GM18858 (cell line): ENCODE measurements around the gene OGFRL1.

Experiments used
- ATAC-seq: cut with Tn5 transposase; IDR thresholded peaks from one replicate; pipeline ENCODE4 v1.9.1; 2021; ENCODE audit not compliant: unreplicated experiment

Gene OGFRL1

DNA sequence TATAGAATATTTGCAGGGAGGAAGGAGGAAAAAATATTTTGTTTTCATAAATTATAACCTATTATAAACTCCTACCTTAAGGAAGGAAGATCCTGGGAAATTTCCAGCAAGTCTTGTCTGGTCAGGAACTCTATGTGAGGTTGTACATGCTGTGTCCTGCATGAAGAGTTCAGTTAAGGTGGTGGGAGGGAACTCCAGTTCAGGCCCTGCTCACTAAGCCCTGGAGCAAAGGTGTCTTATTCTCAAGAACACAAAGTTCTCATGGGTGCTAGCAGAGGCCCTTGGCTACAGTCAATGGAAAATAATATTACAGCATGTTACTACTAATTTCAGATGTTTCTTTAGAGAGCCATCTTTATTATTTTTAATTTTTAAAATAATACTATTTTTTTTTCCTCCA is 3.8 kb upstream of the OGFRL1 start:
- ATAC-seq = no peak

DNA sequence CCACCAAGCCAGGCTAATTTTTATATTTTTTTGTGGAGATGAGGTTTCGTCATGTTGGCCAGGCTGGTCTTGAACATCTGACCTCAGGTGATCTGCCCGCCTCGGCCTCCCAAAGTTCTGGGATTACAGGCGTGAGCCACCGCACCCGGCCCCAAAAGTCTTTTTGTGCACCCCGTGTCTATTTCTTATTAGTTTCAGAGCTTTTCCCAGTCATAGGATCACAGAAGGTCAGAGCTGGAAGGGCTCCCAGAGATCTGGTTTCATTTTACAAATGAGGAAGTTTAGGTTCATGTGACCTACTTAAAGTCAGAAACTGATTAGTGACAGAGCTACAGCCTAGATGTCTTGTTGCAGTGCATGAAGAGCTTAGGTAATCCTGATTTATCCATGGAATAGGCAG is 1.6 kb upstream of the OGFRL1 start:
- no peak for ATAC-seq

DNA sequence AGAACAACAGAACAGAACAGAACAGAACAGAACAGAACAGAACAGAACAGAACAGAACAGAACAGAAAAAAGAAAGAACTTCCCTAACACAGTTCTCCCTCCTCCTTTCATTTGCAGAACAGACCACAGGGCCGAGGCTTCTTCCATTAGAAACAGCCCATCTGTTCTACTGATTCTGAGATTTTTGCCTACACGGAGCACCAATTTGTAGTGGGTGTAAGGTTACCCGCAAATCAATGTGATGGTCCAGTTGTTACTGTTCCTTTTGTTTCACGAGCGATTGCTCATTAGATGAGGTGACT is 734 bp upstream of the OGFRL1 start:
- ATAC-seq = no peak

DNA sequence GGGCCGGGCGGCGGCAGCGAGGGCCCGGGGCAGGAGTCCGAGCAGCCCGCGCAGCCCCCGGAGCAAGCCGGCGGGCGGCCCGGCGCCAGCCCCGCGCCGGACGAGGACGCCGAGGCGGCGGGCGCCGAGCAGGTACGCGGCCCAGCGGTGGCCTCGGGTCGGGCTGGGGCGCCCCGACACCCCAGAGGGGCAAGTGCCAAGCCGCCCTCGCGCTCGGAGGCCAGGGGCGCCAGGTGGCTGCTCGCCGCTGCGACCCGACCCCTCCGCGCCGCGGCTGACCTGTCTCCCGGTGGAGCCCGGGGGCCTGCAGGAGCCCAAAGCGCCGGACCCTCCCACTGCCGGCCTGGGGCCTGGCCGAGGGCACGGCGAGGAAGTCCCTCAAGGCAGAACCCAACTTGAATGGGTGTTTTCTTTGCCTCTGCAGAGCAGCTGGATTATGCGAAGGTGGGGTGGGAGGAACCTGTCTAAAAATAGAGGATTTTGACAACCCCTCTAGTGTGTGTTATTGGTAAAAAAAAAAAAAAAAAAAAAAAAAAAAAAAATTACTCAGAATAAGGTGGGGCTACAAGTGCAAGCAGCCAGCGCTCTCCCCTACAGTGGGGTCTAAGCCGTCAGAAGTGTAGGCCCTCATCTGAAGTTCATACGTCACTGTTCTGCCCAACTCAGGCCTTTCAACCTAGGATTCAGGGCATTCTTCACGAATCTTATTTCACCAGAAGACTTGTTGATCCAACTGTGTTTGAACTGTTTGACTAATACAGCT is 609 bp downstream of the OGFRL1 start:
- ATAC-seq = peak; percentile 19

DNA sequence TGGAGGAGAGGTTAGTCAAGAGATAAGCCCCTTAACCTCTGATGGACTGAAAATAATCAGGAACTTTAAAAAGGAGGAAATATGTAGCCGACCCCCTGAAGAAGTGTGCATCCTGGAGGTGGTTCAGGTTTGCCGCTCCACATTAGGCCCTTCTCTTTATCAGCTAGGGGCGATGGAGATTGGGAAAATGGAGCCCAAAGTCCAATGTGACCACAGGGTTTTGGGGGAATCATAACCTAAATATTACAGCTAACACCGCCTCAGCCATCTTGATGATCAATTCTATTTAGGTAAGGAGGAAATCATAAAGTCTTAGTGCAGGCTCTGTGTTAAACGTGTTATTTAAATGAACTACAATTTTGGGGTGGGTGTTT is 1.2 kb downstream of the OGFRL1 start:
- no peak for ATAC-seq

DNA sequence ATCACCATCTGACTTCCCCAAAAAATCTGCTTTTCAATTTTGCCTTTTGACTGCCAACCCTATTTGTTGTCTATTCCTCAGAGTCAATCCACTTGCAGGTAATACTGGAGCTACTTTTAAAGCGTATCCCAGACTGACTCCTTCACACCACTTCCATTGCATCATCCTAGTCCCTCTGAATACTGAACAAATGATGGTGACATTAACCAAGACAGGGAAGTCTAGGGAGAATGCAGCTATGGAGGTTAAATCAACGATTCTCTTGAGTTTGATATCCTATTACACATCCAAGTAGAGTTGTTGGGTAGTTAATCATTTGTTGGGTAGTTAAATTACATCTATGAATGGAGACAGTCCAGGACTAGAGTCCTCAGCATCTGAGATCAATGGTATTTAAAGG is 2.0 kb downstream of the OGFRL1 start:
- no peak for ATAC-seq

DNA sequence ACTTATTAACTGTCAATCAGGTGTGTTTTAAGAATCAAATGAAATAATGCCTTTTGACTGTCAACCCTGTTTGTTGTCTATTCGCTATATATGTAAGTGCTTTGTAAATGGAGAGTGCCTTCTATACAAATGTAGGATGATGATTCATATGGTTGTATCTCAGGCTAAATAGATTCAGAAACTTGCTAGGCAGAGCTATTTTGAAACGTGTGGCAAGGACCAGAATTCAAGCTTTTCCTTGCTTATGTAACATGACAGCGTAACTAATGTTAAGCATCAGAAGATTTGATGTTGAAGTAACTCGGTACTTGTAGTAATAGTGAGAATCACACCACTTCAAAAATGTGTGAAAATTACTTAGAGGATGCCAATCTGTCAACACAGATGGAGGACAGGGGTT is 3.4 kb downstream of the OGFRL1 start:
- no peak for ATAC-seq

DNA sequence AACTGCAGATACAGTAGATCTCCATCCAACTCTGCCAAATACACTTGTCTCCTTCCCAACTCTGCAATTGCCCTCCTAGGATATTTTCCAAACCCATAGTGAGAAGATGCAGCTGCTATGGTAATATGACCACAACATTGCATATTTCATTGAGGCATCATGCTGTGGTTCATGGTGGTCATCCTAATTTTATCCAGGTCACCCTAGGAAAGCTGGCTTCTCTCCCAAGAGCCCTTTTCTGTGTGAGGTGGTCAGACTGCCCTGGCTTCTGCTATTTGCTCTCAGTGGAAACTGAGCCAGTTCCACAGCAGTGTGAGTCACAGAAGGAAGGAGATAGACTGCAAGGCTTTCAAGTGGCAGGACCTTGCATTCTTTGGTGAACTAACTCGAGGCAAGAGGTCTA is 5.5 kb downstream of the OGFRL1 start:
- no peak for ATAC-seq

DNA sequence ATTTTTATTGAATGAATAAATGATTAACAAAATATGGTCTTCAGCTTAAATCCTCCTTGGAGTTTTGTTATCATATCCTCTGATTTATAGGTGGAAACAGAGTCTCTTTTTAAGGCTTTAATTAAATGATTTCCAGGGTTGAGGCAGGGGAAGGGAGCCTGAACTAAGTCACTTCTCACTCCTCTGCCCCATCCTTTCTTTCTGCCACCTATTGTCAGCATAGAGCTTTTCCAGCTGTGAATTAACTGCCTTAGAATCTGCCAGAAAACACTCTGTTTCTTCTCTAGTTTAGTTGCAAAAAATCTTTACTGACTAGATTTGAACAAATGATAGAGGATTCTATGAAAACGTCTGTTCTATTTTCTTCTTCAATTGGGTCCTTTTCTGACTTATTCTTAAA is 9.8 kb downstream of the OGFRL1 start:
- no peak for ATAC-seq

DNA sequence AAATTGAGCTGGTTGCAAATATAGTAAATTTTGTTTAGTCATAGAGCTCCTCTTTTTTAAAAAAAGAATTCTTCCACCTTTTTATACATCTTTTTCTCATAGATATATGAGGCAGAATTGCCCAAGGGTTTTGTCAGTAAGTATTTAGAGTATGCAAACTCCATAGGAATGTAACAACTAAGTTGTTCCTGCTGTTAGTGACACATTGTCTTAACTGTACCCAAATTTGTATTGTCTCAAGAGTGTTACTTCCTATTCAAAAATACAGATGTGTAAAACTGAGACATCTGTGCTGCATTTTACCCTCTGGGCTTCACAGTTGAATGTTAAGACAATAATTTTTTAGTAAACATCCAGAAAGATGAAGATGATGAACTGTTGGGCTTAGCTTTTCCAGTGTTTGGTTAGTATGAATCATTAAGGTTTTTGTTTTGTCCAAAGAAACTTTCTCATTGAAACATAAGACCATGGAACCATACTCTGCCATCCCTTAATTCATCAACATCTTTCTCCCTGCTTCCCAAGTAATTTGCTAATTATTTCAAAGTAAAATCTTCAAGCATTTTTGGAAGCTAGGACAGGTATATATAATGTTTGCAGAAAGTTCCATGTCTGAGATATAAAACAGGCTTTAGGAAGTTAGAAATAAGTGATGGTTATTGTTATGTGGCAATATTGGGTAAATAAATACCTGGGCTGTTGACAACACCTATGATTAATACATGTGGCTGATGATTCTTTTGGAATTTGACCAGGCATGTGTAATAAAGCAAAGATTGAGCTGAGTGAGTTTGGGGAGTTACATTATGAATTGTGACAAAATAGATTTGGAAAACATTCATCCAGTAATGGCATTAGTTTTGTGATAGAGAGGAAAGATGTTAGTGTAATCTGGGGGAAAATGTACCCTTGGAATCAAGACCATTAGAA is 11.2 kb downstream of the OGFRL1 start:
- ATAC-seq = no peak

DNA sequence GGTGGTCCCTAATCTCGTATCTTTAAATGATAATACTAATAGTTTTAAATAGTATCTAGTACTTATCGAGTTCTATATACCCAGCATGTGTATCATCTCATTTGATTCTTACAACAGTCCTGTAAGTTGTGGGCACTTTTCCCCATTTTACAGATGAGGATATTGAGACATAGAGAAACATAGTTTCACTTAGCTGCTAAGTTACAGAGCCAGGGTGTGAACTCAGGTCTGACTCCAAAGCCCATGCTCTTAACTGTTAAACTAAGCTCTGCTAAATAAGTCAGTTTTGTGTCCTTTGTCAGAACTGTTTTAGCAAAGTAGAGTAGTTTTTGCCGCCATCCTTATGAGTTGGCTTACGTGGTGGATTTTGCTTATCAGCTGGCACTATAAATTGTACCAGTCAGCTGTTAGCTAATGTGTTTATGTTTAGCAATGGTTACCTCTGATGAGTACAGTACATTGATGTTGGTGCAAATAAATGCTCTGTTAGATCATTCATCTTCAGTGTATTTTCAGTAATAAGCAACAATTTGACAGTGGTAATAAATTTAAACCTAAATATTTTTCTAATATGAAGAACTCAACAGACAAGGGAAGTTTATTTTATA is 12.1 kb downstream of the OGFRL1 start:
- ATAC-seq = no peak

DNA sequence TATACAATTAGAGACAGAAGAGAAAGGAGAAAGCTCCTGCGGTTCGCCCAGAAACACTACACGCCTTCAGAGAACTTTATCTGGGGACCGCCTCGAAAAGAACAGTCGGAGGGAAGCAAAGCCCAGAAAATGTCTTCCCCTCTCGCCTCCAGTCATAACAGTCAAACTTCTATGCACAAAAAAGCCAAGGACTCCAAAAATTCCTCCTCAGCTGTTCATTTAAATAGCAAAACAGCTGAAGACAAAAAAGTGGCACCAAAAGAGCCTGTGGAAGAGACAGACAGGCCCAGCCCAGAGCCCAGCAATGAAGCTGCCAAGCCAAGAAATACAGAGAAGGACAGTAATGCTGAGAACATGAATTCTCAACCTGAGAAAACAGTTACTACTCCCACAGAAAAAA is 12.9 kb downstream of the OGFRL1 start:
- ATAC-seq = no peak

DNA sequence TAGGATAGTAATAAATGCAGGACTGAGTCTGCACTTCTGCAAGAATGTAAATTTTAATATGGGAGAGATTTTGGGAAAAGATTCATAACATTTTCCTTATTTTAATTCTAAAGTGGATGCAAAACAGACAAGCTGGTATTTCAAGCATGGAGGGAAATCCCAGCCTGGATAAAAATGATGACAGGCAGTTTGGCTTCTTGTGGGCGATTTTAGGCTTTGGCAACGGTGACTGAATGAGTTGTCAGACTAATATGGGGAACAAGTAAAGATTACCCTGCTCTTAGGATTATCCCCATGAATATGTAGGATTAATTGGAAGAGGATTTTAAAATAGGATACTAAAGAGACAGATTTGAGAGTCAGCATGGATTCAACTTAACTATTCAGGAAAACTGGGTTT is 21.0 kb downstream of the OGFRL1 start:
- no peak for ATAC-seq

DNA sequence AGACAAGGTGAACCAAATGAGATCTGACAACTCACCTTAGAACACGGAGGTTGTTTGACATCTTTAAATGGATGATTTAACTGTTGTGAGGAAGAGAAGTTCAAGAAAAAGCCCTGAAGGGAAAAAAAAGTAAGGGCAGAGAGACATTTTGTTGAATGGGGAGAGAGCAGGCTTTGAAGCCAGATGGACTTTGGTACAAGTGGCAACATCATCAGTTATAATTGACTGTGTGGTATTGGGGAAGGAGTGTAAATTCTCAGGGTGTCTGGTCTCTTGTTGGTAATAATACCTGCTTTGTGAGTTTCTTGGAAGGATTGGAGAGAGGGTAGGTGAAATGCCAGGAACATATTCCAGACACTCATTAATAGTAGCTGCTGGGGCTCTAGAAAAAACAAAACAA is 21.6 kb downstream of the OGFRL1 start:
- no peak for ATAC-seq

DNA sequence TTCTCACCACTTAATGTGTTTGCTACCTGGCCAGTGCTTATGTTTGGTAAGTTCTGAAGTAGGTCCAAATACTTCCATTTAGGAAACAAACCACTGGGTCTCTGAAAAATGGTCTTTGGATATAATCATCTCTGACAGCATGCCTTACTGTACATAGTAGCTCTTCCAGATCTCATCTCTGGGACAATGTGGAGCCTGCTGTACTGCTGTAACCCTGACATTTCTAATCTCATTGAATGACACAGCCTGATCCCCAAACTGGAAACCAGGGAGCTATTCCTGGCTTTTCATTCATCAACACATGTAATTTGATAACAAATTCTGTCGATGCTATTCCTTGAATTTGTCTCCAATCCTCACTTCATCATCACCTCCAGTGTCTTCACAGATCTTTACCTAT is 23.5 kb downstream of the OGFRL1 start:
- ATAC-seq = no peak

DNA sequence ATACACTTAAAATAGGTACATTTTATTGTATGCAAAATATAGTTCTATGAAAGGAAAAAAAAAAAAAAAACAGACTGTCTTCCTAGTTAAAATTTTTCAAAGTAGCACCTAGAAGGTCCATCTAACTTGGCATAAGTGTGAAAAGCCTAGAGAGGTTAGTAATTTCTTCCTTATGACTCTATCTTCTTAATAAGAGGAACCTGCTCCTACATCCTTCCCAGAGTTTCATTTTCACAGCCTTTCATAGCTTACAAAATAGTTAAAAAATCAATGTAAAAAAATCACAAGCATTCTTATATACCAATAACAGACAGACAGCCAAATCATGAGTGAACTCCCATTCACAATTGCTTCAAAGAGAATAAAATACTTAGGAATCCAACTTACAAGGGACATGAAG is 28.8 kb downstream of the OGFRL1 start:
- ATAC-seq = no peak

DNA sequence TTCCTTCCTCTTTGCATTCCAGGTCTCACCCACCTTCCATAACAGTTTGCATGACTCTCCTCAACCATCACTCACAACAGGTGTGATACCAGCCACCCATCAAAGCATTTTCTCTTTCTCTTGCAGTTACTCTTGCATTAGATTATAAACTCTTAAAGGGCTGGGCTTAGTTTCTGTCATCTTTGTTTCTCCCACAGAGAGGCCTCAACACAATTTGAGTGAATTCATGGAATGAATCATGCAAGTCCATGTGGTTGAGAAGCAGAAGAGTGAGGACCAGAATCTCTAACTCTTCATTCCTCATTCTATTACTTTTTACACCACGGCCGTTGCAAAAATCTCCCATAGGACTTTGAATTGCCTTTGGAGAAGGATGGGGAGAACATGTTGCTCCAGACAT is 31.4 kb downstream of the OGFRL1 start:
- ATAC-seq = no peak

DNA sequence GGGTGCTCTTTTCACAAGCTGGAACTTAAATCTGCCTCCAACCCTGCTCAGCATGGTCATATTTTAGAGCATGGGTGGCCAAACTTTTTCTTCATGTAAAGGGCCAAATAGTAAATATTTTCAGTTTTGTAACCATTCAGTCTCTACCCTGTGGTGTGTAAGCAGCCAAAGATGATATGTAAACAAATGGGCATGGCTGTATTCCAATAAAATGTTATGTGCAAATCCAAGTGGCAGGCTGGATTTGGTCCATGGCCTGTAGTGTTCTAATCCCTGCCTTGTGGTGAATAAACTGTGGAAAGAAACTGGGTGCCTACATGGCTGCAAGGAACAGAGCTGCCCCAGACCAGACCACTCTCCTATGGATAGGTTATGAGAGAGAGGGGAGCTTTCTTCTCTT is 32.7 kb downstream of the OGFRL1 start:
- ATAC-seq = no peak

DNA sequence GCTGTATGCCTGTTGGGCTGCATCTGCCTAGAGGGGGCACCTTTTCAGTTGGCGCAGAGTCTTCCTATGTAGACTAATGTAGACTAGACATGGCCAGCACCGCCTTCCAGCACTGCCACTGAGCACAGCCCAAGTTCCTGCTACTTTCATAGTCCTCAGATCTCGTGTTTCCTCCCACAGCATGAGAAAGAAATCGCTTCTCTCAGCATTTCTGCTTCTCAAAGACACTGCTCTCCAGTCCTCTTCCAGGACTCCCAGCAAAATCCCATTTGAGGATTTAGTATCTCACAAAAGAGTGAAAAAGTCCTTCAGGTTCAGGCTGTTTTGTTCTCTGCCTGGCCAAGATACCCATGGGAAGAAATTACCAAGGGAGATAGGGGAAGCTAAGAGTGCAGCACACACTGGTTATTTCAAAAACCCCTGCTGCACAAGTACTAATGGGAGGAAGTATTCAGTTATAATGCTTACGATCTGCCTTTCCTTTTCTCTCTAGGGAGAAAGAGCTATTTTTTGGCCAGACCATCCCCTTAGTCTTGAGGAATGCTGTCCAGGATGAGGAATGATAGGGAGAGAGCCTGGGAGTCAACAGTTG is 35.7 kb downstream of the OGFRL1 start:
- no peak for ATAC-seq

DNA sequence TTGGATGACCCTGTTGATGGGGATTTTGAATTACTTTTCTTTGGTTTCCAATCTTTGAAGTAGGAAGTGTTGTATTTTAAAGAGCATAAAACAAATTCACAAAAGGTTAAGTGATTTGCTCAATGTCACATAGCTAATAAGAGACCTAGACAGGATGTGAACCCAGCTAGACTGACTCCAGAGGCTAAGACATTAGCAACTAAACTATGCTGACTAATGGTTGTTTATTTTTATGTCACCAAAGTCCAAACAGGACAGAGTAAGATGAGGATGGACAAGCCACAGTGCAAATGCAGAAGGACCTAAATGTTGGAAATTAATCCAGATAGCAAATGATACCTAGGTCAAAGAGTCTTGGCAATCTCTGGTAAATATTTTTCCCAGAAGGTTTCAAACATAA is 38.0 kb downstream of the OGFRL1 start:
- ATAC-seq = no peak

DNA sequence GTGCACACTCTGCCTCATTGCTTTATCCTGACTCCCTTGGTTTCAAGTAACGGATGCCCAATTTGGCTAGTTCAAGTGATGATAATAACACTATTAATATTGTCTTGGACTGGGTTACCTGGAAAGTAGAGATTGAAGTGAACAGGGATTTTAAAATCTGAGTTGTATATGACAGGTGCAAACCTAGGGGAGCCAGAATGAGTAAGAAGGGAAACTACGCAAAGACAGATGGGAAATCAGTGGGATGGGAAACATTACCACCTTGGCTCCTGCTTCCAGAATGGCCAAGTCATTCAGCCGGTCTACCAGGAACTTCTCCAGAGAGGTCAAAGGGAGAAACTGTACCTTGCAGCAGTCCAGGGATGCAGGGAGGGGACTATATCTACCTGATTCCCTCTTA is 41.9 kb downstream of the OGFRL1 start:
- no peak for ATAC-seq

DNA sequence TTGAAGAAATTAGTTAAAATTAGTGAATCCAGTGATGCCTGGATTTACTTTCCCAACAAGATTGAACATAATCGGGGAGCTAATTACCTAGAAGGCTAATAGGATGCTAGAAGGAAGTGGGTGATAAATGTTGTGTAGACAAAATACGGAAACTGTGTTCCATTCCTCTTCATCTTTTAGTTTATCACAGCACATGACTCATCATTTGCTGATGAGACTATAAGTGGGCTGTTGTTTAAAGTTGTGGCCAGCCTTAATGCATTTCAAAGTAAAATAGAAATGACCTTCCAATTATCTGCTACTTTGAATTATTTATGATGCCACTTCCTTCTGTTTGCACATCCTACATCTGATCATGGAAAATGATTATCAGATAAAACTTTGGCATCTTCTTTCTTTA is 43.4 kb downstream of the OGFRL1 start:
- ATAC-seq = no peak
